Bone marrow (tissue), 2 donors: ENCODE results near the gene COL5A3.
"Not testable (repeated sequence)": the region's sequence is repeated elsewhere in the genome, so short reads cannot be mapped to it uniquely, and the experiment has no call there.

Source experiments
- DNase-seq, 2 donors: peaks; one replicate each; lab custom pipeline; 2025; lab: John Stamatoyannopoulos, UW

COL5A3 gene

DNA sequence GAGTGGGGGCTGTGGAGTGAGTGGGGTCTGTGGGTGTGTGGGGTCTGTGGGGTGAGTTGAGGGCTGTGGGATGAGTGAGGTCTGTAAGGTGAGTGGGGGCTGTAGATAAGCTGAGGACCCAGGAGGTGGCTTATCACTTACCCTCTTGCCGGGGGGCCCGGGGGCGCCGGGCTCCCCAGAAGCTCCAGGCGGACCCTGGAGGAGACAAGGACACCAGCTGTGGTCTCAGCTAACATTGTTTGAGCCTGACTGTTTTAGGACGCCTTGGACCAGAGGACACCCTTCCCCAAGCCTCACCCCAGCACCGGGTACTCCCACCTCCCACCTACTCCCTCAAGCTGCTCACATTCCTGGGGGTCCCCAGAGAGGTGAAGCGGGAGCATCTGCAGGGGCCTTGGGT lies 39.8 kb downstream of the COL5A3 start:
- no peak for DNase-seq

DNA sequence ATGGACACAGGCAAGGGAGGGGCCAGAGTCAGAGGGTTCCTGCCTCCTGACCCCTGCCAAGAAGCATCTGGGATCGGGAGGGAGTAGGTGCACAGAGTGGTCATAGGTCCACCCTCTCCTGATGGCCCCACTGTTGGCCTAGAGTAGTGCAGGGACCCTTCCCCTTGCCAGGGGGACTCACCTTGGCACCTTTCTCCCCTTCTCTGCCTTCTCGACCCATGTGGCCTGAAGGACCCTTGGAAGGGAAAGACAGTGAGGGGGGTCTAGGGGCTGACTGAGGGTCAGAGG lies 40.7 kb downstream of the COL5A3 start:
- DNase-seq = no peak

DNA sequence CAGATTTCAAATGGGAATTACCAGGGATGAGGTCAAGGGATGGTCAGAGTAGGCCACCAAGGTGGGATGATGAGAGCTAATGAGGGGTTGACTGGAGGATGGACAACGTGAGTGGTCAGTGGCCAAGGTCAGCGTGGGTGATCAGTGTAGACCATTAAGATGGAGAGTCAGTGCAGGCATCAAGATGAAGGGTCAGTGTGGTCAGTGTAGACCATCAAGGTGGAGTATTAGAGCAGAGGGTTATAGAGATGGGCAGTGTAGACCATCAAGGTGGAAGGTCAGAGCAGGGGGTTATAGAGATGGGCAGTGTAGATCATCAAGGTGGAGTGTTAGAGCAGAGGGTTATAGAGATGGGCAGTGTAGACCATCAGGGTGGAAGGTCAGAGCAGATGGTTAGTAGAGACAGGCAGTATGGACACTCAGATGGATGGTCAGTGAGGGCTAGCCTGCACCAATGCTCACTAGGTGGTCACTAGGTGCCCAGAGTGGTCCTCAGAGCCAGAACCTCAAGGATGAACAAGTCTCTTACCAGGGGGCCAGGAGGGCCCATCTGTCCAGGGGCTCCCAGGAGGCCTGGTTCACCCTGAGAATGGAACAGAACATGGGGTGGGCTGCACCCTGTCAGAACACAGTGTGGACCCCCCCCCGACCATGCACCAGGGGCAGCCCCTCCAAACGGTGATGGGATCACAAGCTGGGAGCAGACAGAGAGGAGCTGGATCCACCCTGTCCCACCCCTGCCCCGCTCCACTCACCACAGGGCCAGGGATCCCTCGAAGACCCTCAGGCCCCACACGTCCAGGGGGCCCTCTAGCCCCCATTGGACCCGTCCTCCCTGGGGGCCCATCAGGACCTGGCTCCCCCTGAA lies 41.2 kb downstream of the COL5A3 start:
- DNase-seq = no peak

DNA sequence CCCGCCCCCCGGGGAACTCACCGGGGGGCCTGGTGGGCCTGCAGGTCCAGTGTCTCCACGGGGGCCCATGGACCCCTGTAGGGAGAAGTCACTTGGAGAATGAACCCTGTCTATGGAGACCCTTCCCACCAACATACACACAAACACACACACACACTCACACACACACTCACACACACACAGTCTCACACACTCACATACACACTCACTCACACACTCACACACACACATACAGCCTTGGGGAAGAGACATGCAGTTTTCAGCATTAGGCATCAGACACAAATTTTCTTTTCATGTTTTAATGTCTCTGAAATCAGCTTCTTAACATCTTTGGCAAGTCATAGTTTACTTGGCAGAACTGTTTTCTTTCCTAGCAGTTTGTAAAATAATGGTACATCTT lies 43.0 kb downstream of the COL5A3 start:
- no peak for DNase-seq

DNA sequence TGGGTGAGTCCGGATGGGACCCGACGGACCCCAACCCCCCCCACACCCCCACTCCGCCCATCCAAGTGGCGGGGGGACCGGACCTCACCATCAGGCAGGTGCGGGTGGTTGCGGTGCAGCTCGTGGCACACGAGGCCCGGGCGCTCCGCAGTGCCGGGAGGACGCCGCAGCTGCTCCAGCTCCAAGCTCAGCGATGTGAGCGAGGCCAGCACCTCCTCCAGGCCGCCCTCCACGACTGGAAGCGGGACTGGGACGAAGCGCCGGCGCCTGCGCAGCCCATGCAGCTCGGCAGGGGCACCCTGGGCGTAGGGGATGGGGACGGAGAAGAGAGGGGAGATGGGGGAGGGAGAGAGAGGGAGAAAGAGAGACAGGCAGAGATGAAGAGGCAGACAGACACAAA lies 43.9 kb downstream of the COL5A3 start:
- DNase-seq = no peak

DNA sequence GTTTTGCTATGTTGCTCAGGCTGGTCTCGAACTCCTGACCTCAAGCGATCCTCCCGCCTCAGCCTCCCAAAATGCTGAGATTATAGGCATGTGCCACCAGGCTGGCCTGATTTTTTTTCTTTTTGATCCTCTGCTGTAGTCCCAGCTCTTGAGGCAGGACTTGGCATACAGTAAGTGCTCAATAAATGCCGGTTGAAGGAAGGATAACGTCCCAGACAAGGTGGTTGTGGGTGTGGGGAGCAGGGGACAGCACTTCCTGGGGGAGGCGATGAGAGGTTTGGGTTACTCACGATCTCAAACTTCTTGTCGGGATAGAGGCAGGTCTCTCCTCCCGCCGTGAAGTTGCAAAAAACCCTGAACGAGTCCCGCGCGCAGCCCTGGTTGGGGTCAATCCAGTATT lies 44.3 kb downstream of the COL5A3 start:
- no peak for DNase-seq

DNA sequence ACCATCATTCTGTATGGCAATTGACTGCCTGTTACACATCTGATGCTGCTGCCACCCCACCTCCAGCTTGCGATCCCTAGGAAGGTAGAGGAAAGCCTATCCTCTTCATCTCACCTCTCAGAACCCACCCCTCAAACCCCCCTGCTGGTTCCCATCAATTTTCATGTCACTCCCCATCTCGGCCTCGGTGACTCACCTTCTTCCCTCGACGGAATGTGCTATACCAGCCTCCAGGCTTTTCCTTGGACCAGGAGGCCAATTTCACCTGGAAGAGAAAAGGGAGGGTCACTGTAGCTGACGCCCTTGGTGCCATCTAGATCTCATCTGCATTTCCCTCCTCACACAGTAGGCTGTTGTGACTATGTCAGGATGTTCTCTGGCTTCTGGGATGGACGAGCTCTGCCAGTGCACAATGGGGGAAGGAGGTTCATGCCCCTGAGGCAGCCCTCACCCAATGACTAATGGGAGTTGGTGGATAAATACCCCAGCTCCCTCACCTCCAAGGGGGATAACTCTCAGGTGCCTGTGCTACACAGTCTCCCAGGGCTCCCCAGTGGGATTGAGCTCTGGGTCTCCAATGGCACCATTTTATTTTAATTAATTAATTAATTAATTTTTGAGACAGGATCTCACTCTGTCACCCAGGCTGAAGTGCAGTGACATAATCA lies 47.5 kb downstream of the COL5A3 start:
- no peak for DNase-seq

DNA sequence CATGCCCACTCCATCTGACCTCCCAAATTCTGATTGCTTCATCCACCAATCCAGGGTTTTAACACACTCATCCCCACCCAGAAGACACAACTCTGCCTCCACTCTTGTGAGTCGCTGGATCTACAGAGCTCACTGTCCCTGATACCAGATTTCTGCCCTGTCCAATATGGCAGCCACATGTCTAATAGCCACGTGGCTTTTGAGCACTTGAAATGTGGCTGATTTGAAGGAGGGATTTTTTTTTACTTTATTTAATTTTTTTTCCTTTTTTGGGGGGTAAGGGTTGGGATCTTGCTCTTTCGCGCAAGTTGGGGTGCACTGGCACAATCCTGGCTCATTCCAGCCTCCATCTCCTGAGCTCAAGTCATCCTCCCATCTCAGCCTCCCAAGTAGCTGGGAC lies 49.2 kb downstream of the COL5A3 start:
- DNase-seq = no peak

DNA sequence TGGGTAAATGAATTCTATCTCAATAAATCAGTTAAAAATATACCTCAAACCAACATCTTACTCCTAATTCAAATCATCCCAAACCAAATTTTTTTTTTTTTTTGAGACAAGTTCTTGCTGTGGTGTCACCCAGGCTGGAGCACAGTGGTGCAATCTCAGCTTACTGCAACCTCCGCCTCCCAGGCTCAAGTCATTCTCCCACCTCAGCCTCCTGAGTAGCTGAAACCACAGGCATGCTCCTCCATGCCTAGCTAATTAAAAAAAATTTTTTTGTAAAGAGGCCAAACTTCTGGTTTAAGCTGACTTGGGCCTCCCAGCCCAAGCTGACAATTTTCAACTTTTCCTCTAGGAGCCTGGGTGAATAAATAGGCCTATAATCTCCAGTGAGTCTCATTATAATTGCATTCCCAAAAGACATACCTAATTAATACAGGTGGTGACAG lies 51.9 kb downstream of the COL5A3 start:
- DNase-seq = no peak

DNA sequence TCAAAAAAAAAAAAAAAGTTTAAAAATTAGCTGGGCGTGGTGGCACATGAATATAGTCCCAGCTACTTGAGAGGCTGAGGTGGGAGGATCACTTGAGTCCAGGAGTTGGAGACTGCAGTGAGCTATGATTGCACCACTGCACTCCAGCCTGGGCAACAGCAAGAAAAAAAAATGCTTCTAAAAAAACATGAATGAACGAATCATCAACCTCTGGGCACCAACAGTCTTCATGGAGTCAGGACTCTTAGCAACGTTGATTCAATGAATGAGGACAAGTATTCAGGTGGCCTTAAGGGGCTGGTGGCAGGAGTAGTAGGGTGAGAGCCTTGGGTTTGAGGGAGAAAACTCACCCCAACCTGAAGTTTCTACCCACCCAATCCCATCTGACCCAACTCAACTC lies 53.3 kb downstream of the COL5A3 start:
- no peak for DNase-seq

DNA sequence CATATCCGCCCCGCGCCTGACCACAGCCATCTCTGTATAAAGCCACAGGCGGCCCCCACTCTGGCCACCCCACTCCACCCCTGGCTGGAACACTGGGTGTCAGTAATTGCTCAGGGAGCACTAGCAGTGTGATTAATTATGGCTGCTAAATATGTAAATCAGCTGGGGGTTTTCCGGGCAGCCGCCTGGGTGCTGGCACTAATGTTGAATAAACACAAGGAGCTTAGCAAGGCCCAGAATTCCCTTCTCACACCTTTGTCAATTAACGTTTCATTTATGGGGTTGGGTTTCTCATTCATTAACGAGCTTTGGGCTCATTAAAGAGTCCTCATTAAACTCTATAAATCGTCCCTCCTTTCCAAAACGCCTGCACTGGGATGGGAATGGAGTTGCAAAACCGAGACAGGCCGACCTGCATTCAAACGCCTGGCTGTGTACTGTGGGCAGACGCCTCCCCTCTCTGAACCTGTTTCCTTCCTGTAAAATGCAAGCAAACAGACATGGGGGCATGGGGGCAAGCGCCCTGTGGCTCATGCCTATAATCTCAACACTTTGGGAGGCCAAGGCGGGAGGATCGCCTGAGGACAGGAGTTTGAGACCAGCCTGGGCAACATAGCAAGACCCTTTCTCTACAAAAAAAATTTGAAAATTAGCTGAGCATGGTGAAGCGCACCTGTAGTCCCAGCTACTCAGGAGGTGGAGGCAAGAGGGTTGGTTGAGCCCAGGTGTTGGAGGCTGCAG lies 56.3 kb downstream of the COL5A3 start:
- no peak for DNase-seq

DNA sequence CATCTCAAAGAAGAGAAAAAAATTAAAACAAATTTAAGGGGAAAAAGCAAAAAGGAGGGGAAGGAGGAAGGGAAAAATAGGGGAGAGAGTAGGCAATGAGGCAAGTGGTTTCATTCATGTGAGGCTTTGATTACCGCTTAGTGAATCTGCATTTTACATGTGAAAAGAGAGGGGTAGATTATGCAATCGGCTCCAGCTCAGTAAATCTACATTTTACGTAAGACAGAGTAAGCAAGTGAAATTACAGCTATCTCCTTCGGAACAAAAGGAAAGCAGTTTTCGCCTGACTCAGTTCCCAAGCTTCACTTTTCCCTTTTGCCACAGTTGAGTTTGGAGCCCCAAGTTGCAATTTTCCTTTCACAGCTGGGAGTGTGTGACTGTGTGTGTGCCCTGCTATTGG lies 58.0 kb downstream of the COL5A3 start:
- DNase-seq = no peak

DNA sequence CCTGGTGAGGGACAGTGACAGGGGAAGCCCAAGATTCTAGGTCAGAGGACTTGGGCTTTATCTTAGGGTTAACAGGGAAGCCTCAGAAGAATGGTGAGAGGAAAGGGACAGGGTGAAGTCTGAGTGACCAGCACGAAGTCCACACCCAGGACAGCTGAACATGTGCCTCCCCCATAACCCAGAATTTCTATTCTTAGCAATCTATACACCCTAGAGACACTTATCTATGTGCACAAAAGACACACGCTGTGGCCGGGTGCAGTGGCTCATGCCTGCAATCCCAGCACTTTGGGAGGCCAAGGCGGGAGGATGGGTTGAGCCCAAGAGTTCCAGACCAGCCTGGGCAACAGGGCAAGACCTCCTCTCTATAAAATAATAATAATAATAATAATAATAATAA lies 62.9 kb downstream of the COL5A3 start:
- DNase-seq = no peak

DNA sequence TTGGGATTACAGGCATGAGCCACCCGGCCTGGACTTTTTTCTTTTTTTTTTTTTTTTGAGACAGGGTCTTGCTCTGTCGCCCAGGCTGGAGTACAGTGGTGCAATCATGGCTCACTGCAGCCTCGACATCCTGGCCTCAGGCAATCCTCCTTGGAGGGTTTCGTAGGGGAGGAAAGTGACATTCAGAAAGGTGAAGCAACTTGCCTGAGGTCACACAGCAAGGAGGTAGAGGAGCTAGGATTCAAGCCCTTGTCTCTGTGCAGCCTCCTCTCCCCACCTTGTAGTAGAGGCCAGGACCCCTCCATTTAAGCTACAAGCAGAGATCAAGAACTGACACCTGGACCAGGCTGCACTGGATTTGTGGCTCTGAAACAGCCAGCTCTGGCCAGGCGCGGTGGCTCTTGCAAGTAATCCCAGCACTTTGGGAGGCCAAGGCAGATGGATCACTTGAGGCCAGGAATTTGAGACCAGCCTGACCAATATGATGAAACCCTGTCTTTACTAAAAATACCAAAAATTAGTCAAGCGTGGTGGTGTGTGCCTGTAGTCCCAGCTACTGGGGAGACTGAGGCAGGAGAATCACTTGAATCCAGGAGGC lies 63.7 kb downstream of the COL5A3 start:
- DNase-seq = not testable (repeated sequence)

DNA sequence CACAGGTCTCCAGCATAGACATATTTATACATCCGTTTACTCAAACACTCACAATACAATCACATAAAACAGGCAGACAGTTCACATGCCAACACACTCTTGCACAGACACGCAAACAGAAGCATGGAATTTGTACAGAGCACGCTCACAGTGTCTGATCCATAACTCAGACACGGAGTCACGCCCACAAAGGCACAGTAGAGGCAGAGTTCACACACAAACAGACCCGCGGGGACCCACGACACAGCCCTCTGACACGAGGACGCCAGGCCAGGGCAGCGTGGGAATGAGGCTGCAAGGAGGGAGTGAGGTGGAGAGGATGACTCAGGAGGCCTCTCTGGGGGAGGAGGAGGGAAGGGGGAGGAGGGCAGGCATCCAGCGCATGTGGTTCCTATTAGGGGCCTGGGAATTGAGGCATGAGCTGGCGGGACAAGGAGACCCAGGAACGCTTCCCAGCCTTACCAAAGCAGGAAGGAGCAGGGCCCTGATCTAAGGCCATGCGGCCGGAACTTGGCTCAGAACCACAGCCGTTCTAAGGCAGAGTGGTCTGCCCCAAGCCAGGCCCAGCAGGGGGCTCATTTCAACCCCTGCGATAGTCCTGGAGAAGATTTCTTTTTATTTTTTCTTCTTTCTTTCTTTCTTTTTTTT lies 64.9 kb downstream of the COL5A3 start:
- no peak for DNase-seq

DNA sequence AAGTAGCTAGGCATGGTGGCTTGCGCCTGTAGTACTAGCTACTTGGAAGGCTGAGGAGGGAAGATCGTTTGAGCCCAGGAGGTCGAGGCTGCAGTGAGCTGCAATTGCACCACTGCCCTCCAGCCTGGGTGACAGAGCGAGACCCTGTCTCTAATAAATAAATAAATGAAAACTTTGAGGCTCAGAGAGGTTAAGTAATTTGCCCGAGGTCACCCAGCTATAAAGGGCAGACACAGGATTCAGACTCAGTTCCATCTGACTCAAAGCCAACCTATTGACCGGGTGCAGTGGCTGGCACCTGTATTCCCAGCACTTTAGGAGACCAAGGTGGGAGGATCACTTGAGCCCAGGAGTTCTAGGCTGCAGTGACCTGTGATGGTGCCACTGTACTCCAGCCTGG lies 66.6 kb downstream of the COL5A3 start:
- DNase-seq = no peak

DNA sequence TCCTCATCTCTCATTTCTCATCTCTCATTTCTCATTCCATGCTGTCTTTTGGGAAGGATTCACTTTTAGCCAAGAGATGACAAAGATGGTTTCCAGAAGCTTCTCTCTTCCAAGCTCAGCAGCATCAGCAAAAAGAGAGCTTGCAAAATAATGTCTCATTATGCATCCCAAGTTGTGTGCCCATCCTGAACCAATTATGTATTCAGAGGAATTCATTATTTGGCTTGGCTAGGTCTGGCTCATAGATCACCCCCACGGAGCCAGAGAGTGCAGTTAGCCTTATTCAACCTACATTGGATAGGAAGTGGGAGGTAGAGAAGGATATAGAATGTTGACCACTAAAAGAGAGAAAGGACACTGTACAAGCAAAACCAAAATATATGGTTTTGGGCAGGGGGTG lies 68.6 kb downstream of the COL5A3 start:
- DNase-seq = no peak

DNA sequence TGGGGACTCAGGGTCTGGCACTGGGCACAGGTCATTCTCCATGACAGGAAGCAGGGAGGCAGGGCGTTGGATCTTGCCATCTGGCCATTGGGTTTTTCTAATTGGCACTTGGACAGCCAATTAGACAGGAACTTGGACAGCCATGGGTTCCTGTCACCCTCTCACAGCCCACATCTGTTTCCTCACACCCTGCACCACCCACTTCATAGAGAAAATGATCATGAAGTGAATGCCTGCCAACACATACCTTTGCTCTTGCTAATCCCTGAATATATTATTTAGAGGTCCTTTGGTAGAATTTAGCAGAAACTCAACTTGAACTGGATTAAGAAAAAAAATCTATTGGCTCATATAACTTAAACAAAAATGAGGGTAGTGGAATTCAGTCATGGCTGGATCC lies 69.1 kb downstream of the COL5A3 start:
- no peak for DNase-seq

DNA sequence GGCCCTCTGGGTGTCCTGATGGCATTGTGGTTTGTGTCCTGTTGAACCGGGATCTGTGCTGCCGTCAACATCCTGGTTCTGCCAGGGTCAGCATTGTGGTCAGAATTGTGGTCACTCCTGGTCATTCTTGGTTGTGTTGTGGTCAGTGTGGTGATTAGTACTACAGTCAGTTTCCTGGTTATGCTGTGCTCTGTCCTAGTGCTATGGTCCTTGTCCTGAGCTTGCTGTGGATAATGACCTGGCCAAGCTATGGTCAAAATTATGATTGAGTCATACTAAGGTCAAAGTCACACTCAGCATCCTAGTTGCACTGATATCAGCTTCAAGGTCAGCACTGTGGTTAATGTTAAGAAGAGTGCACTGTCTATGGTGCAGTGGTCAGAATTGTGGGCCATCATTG lies 69.5 kb downstream of the COL5A3 start:
- DNase-seq = no peak

DNA sequence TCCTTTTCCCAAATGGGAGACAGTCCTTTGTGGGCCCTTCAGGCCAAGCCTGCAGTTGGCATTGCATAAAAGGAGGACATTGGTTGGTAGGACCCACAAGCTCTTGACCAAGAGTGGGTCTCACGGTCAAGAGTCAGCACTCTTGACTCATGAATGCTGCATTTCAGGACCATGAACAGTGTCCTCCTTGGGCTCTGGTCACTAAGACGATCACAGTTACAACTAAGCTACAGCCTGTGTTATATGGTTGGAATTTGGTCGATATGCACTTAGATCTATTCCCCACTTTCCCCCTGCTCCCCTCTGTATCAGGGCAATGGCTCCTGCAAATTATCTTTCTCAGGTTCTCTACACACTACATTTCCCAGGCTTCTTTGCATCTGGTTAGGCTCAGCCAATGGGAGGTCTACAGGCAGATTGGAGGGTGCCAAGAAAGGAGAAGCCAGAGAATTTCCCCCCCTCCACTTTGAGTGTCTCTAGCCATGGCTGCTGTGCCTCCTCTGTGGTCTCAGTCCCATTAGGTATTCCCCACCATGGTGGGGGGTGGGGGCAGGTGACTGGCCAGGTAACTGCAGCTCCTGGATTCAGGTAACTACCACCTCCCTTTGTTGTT lies 70.9 kb downstream of the COL5A3 start:
- no peak for DNase-seq

DNA sequence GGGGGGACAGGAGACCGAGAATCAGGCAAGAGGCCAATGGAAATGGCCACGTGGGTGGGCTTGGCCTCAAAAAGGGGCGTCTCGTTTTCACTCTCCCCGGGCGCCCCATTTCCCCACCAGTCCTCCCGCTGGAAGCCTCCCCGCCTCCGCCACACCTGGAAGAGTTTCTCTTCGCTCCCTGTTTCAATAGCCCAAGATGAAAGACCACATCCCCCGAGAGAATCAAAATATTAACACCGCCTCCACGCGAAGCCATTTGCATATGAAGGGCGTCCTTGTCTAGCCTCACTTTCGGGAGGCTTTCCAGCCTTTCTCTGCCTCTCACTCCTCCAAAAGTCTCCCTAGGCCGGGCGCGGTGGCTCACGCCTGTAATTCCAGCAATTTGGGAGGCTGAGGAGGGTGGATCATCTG lies 73.3 kb downstream of the COL5A3 start:
- DNase-seq = no peak
